Sigmoid colon (tissue), 7 donors: ENCODE measurements around the gene GRIA1. TPM values are rescaled to one million over a fixed set of nuclear protein-coding genes. Genes with fewer than 3 reads are reported as not detected.

Experiments
- DNase-seq: peaks from one replicate; pipeline ENCODE4 v3.0.0-alpha.2; 2019
- H3K27ac ChIP-seq, 4 donors: fragments of 200-600 bp; sonication (generic); one replicate each; pipeline ENCODE4 v1.5.1; 2016 to 2019; ENCODE audit warnings: mild to moderate bottlenecking in 1 of 4
- H3K27me3 ChIP-seq, 3 donors: fragments of 200-600 bp; sonication (generic); one replicate each; pipeline ENCODE4 v1.5.1; 2019; ENCODE audit warnings: mild to moderate bottlenecking in 1 of 3
- H3K36me3 ChIP-seq, 4 donors: fragments of 200-600 bp; sonication (generic); one replicate each; pipeline ENCODE4 v1.5.1; 2016 to 2019
- H3K4me1 ChIP-seq, 4 donors: fragments of 200-600 bp; sonication (generic); one replicate each; pipeline ENCODE4 v1.5.1; 2017 to 2019
- H3K4me3 ChIP-seq, 4 donors: fragments of 200-600 bp; sonication (generic); one replicate each; pipeline ENCODE4 v1.5.1; 2017 to 2019; ENCODE audit warnings: mild to moderate bottlenecking in 2 of 4, moderate library complexity in 1 of 4
- H3K9me3 ChIP-seq, 4 donors: fragments of 200-600 bp in 3 of 4; sonication (generic) in 3 of 4; one replicate each; pipeline versions ENCODE4 v1.5.1 to v1.6.1; 2013 to 2019
- EP300 ChIP-seq, 4 donors: sonication (generic); formaldehyde crosslinking; IDR thresholded peaks; one replicate each; pipeline ENCODE4 v1.6.1; 2017; ENCODE audit warnings: antibody characterized with exemption in 4 of 4
- POLR2A ChIP-seq, 2 donors: fragments of 450-650 bp; IDR thresholded peaks; one replicate each; pipeline ENCODE4 v1.6.1; 2016; ENCODE audit warnings: antibody characterized with exemption in 2 of 2, mild to moderate bottlenecking in 2 of 2, moderate library complexity in 2 of 2
- POLR2AphosphoS5 ChIP-seq, 4 donors: sonication (generic); formaldehyde crosslinking; IDR thresholded peaks; one replicate each; pipeline ENCODE4 v1.6.1; 2017; ENCODE audit warnings: antibody characterized with exemption in 4 of 4
- WGBS, 2 donors: extraction: QIAGEN DNeasy Blood & Tissue Kit; methylation state at CpG; one replicate each; pipeline ENCODE4 v1.1.7; 2013; 5-methylcytosine and 5-hydroxymethylcytosine counted together
- intact Hi-C: fragments of 100-400 bp; cut with DNase I; formaldehyde crosslinking; loops from one replicate; pipeline ENCODE4 v1.15.1; 2023
- polyA plus RNA-seq, 3 donors: library from polyadenylated mRNA; stranded (reverse); fragments of 200-250 nt; gene quantifications; one replicate each; pipeline ENCODE4 v1.2.3, GENCODE V29; 2013
- total RNA-seq, 4 donors: library from RNA; depleted of rRNA; stranded (reverse); fragments of >200 nt; gene quantifications; one replicate each; pipeline ENCODE4 v1.1.0, GENCODE V29; 2016
- TF ChIP-seq, protein P1 (sequence below), 4 experiments: fragments of 450-650 bp in 3 of 4; fragments of 200-600 bp in 1 of 4; IDR thresholded peaks; one replicate each; pipeline ENCODE4 v1.5.1; 2016 to 2019; ENCODE audit warnings: antibody characterized with exemption in 4 of 4, mild to moderate bottlenecking in 3 of 4, moderate library complexity in 2 of 4
- donor health status: healthy with polysubstance abuse.
- donor health status: Bipolar disorder and iron deficiency.
- donor health status: healthy.

The GRIA1 gene
- total and polyA plus RNA-seq, 7 donors = under 0.01 to 1.5 (median 0.51) TPM; not detected in 1

DNA sequence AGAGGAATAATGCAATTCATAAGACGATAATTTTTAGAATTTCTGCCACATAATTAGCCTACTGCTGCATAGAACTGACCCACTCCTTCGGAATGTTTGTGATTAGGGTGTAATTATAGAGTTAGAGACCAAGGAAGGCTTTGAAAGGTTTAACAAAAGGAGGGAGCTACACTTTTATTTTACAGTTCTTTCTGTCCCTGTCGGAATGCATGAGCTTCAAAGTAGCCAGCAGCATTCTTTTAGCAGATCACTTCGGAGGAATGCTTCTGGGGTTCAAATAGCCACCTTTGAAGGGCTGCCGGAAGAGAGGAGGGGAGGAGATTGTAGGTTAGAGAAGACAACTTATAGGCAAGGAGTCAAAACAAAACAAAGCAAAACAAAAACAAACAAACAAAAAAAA lies 168.1 kb downstream of the GRIA1 start:
- H3K27ac ChIP-seq = no peak overlapping the region
- no peaks in the 10 kb centered on the region for H3K4me1 ChIP-seq
- 41 to 55% methylated on average over 5 of the region's 5 CpGs for WGBS, 2 donors
- H3K27me3 ChIP-seq = no peaks in the 10 kb centered on the region
- no peak for DNase-seq
- H3K4me3 ChIP-seq = no peak overlapping the region
- H3K36me3 ChIP-seq = no peaks in the 10 kb centered on the region
- no peaks in the 10 kb centered on the region for H3K9me3 ChIP-seq
- intact Hi-C loops = no loop called here
- TF ChIP-seq, protein P1, sequence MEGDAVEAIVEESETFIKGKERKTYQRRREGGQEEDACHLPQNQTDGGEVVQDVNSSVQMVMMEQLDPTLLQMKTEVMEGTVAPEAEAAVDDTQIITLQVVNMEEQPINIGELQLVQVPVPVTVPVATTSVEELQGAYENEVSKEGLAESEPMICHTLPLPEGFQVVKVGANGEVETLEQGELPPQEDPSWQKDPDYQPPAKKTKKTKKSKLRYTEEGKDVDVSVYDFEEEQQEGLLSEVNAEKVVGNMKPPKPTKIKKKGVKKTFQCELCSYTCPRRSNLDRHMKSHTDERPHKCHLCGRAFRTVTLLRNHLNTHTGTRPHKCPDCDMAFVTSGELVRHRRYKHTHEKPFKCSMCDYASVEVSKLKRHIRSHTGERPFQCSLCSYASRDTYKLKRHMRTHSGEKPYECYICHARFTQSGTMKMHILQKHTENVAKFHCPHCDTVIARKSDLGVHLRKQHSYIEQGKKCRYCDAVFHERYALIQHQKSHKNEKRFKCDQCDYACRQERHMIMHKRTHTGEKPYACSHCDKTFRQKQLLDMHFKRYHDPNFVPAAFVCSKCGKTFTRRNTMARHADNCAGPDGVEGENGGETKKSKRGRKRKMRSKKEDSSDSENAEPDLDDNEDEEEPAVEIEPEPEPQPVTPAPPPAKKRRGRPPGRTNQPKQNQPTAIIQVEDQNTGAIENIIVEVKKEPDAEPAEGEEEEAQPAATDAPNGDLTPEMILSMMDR (IDR thresholded peaks at IDR 0.05) = no peak
- no peak for TF ChIP-seq POLR2AphosphoS5 (IDR thresholded peaks at IDR 0.05)
- no peak for TF ChIP-seq POLR2A (IDR thresholded peaks at IDR 0.05)
- no peak for TF ChIP-seq EP300 (IDR thresholded peaks at IDR 0.05)

DNA sequence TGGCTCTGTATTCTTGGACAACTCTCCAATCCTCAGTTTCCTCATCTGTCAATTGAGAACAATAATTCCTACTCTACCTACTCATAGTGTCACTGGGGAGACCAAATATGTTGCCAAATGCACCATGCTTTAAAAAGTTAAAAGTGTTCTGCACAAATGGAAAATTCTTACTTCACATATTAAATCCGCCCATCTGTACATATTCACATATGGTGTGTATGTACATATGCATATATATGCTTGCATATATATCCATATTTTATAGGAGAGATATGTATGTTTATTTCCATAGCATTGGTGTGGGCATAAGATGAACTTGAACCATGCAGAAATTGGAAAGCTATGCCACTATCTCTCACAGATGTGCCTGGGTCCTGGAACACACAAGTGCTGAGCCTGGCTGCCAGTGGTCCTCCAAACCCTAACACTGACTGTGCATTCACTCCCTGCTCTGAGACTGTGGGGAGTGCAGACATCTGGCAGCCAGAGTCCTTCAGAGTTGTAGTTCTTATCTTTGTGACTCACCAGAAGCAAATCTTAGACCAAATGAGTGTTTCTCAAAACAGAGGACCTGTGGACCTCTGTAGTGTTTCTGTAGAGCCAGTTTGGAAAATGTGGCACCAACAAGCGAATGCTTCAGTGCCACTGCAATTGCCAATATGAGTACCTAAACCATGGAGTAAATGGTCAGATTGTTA lies 168.7 kb downstream of the GRIA1 start:
- 81 to 91% methylated on average over 2 of the region's 2 CpGs for WGBS, 2 donors
- Histone ChIP-seq H3K4me1 (no peaks in the 10 kb centered on the region), H3K36me3 (no peaks in the 10 kb centered on the region), H3K4me3 (no peak overlapping the region), H3K9me3 (no peaks in the 10 kb centered on the region), H3K27ac (no peak overlapping the region), H3K27me3 (no peaks in the 10 kb centered on the region)
- intact Hi-C loops = no loop called here
- no peak for TF ChIP-seq POLR2AphosphoS5 (IDR thresholded peaks at IDR 0.05)
- no peak for TF ChIP-seq POLR2A (IDR thresholded peaks at IDR 0.05)
- TF ChIP-seq, protein P1 (IDR thresholded peaks at IDR 0.05) = no peak
- no peak for TF ChIP-seq EP300 (IDR thresholded peaks at IDR 0.05)
- DNase-seq = no peak

DNA sequence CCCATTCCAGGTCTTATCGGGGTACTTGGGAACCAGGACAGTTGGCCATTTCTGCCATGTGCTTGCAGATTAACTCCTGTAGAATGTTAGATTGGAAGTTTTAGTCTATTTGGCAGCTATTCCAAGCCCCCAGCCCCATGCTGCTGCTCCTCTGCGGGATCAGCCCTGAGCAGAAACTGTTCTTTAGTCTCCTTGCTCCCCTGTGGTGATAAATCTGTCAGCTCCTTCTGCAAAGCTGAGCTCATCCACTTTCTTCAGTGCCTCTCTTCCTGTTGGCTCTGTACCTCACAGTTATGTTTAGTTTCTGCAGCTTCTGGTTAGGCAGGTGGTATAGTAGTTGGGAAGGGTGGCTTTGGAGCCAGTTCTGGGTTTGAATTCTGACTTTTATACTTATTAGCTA lies 170.4 kb downstream of the GRIA1 start:
- no peak for DNase-seq
- Histone ChIP-seq H3K36me3 (no peaks in the 10 kb centered on the region), H3K27me3 (no peaks in the 10 kb centered on the region), H3K9me3 (no peaks in the 10 kb centered on the region), H3K27ac (no peak overlapping the region), H3K4me1 (no peaks in the 10 kb centered on the region), H3K4me3 (no peak overlapping the region)
- WGBS, 2 donors = 54 to 61% methylated on average over 2 of the region's 2 CpGs
- TF ChIP-seq POLR2AphosphoS5 (IDR thresholded peaks at IDR 0.05) = no peak
- TF ChIP-seq, protein P1 (IDR thresholded peaks at IDR 0.05) = no peak
- no peak for TF ChIP-seq POLR2A (IDR thresholded peaks at IDR 0.05)
- no peak for TF ChIP-seq EP300 (IDR thresholded peaks at IDR 0.05)
- intact Hi-C loops = no loop called here

DNA sequence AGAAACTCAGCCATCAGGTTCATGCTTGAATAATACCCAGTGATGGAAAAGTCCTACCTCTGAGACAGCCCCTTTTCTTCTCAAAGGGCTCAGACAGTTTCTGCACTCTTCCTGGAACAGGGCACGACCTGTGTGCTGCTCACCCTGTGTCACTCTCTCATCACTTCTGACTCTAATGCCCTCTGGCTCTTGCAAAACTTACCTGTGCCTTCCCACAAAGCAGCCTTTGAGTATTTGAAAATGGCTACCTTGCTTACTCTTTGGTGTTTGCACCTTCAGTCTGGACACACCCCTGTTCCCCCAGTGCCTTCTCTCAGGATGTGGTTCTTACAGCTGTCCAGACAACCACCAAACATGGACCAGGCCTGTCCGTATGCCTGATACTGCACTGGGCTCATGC lies 171.4 kb downstream of the GRIA1 start:
- no peak for DNase-seq
- Histone ChIP-seq H3K27me3 (no peaks in the 10 kb centered on the region), H3K4me3 (no peak overlapping the region), H3K27ac (no peak overlapping the region), H3K36me3 (no peaks in the 10 kb centered on the region), H3K4me1 (no peaks in the 10 kb centered on the region), H3K9me3 (no peaks in the 10 kb centered on the region)
- TF ChIP-seq, protein P1 (IDR thresholded peaks at IDR 0.05) = no peak
- intact Hi-C loops = no loop called here
- 54 to 65% methylated on average over 2 of the region's 2 CpGs for WGBS, 2 donors

DNA sequence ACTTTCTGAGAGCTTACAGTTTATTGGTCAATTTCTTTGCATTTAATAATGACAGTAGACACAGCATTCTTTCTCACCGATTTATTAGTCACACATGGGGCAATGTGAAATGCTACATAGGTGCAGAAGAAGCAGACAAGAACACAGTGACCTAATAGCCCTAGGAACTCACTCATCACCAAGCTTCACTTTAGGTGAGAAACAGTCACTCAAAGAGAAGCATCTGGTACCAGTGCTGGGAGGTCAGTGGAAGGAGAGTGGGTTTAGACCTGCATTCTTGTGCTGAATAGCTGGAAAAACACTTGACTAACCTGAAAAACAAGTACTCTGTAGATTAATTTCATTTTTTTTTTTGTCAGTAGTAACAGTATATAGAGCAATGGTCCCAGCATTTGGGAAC lies 179.6 kb downstream of the GRIA1 start:
- no peak overlapping the region for H3K4me3 ChIP-seq
- no peaks in the 10 kb centered on the region for H3K36me3 ChIP-seq
- no peaks in the 10 kb centered on the region for H3K4me1 ChIP-seq
- H3K27me3 ChIP-seq = no peaks in the 10 kb centered on the region
- 80 to 85% methylated on average over 1 of the region's 1 CpG for WGBS, 2 donors
- TF ChIP-seq EP300 (IDR thresholded peaks at IDR 0.05) = no peak
- TF ChIP-seq, protein P1 (IDR thresholded peaks at IDR 0.05) = no peak
- no peak for TF ChIP-seq POLR2A (IDR thresholded peaks at IDR 0.05)
- intact Hi-C loops = no loop called here
- DNase-seq = no peak
- H3K27ac ChIP-seq = no peak overlapping the region
- no peaks in the 10 kb centered on the region for H3K9me3 ChIP-seq
